ENCODE results near the gene DUSP1. TPM values are rescaled to one million over a fixed set of nuclear protein-coding genes. Genes with fewer than 3 reads are reported as not detected.
A peak's percentile ranks its signal among the peaks of the same experiment; 100 is the strongest.

DUSP1 gene
- total and polyA plus RNA-seq, 4 experiments from 2014 or later, result 18.0 to 879 (median 158) TPM

DNA sequence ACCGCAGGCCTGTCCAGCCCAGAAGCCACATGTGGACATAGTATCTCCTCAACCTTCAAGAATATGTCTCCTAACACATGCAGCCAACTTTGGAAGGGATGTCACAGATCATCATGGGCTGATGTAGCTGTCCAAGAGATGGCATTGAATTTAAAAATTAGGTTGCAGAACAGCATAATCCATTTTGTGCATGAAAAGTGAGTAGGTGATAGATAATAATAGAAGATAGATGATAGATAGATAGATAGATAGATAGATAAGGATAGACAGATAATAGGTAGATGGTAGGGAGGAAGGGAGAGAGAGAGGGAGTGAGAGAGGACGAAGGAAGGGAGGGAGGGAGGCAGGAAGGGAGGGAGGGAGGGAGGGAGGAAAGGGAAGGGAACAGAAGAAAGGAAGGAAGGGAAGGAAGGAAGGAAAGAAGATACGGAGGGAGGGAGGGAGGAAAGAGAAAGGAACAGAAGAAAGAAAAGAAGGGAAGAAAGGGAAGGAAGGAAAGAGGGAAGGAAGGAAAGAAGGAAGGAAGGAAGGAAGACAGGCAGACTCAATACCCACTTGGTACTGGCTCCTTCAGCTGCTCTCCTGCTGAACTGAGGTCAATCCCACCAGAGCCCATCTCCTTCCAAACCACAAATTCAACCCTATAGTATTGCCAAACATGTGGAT, 34.2 kb upstream of the DUSP1 start:
- ChIA-PET POLR2A (ENCODE audit: partially characterized antibody) (interaction anchor here (4.3 kb wide), 1 partner anchor 34 kb away, joined by 26 read pairs; the partner anchor contains the start of gene DUSP1), CTCF (ENCODE audit: partially characterized antibody) (interaction anchor here (1.0 to 1.4 kb wide), 3 partner anchors 33 to 128 kb away, joined by 3 to 4 read pairs (median 3); partner anchors contain the start of gene DUSP1)
- no peak for DNase-seq
- Mint-ChIP-seq H3K36me3 (no peaks in the 10 kb centered on the region), H3K9me3 (peaks cover 0 to 2% (median 0%) of the 10 kb centered on the region in 8 donors), H3K27ac (peak overlapping the region in 6 of 7 donors; percentile 36 to 82 (median 60)), H3K4me1 (peaks cover 9 to 16% (median 14%) of the 10 kb centered on the region in 4 donors), H3K27me3 (peaks cover 0 to 1% of the 10 kb centered on the region in 2 donors), H3K4me3 (peak overlapping the region in 1 of 8 donors; percentile 5)
- Histone ChIP-seq H3K27ac (ENCODE audit: low read depth, low read length) (no peak overlapping the region), H3K27me3 (ENCODE audit: insufficient read depth, low read length) (no peaks in the 10 kb centered on the region), H3K36me3 (ENCODE audit: insufficient read depth, low read length) (no peaks in the 10 kb centered on the region), H3K4me1 (ENCODE audit: insufficient read depth, low read length) (peaks cover 11% of the 10 kb centered on the region), H3K4me3 (ENCODE audit: low read length in 2 of 2) (no peak overlapping the region), H3K9me3 (ENCODE audit: control insufficient read depth in 1 of 2, low read length in 2 of 2) (no peaks in the 10 kb centered on the region)
- intact Hi-C loops (cut with micrococcal nuclease), result no loop called here

- no peak overlapping the region for H3K4me3 Mint-ChIP-seq
Measured at GRCh38 chr5:172802567-172803176, 31.7 kb upstream of the DUSP1 start.

GRCh38 chr5:172802112-172802511, 31.1 kb upstream of the DUSP1 start:
- Histone ChIP-seq H3K36me3 (ENCODE audit: insufficient read depth, low read length) (no peaks in the 10 kb centered on the region), H3K27ac (ENCODE audit: low read depth, low read length) (no peak overlapping the region), H3K27me3 (ENCODE audit: insufficient read depth, low read length) (no peaks in the 10 kb centered on the region), H3K4me1 (ENCODE audit: insufficient read depth, low read length) (peaks cover 4% of the 10 kb centered on the region), H3K9me3 (ENCODE audit: control insufficient read depth in 1 of 2, low read length in 2 of 2) (no peaks in the 10 kb centered on the region), H3K4me3 (ENCODE audit: low read length in 2 of 2) (no peak overlapping the region)
- no peaks in the 10 kb centered on the region for H3K9me3 Mint-ChIP-seq
- ChIA-PET CTCF (ENCODE audit: partially characterized antibody) (interaction anchor here (2.1 kb wide), 1 partner anchor 29 kb away, joined by 8 read pairs; no protein-coding TSS in a partner anchor), POLR2A (ENCODE audit: partially characterized antibody) (no interaction called here)
- intact Hi-C loops (cut with micrococcal nuclease), result no loop called here
- H3K4me1 Mint-ChIP-seq, result peaks cover 5 to 9% (median 7%) of the 10 kb centered on the region in 4 donors
- peak overlapping the region in 3 of 7 donors; percentile 20 to 44 (median 26) for H3K27ac Mint-ChIP-seq
- DNase-seq, result no peak
- H3K4me3 Mint-ChIP-seq, result no peak overlapping the region
- H3K36me3 Mint-ChIP-seq, result no peaks in the 10 kb centered on the region
- H3K27me3 Mint-ChIP-seq, result no peaks in the 10 kb centered on the region

More at GRCh38 chr5:172802567-172803176, 31.7 kb upstream of the DUSP1 start:
- peak overlapping the region in 3 of 7 donors; percentile 41 to 75 (median 44) for H3K27ac Mint-ChIP-seq
- intact Hi-C loops (cut with micrococcal nuclease), result no loop called here
- Histone ChIP-seq H3K4me3 (ENCODE audit: low read length in 2 of 2) (no peak overlapping the region), H3K4me1 (ENCODE audit: insufficient read depth, low read length) (peaks cover 9% of the 10 kb centered on the region), H3K9me3 (ENCODE audit: control insufficient read depth in 1 of 2, low read length in 2 of 2) (no peaks in the 10 kb centered on the region), H3K36me3 (ENCODE audit: insufficient read depth, low read length) (no peaks in the 10 kb centered on the region), H3K27me3 (ENCODE audit: insufficient read depth, low read length) (no peaks in the 10 kb centered on the region), H3K27ac (ENCODE audit: low read depth, low read length) (no peak overlapping the region)
- CTCF ChIA-PET (ENCODE audit: partially characterized antibody), result interaction anchor here (2.1 kb wide), 1 partner anchor 30 kb away, joined by 8 read pairs; no protein-coding TSS in a partner anchor
- POLR2A ChIA-PET (ENCODE audit: partially characterized antibody), result interaction anchor here (0.5 to 4.3 kb wide), 2 partner anchors 29 to 31 kb away, joined by 4 to 26 read pairs; partner anchors contain the start of gene DUSP1
- H3K27me3 Mint-ChIP-seq, result no peaks in the 10 kb centered on the region
- no peak for DNase-seq
- no peaks in the 10 kb centered on the region for H3K36me3 Mint-ChIP-seq
- no peaks in the 10 kb centered on the region for H3K9me3 Mint-ChIP-seq
- peaks cover 11 to 14% (median 11%) of the 10 kb centered on the region in 4 donors for H3K4me1 Mint-ChIP-seq

- Mint-ChIP-seq H3K4me1 (peaks cover 0 to 5% (median 3%) of the 10 kb centered on the region in 4 donors), H3K27ac (peak overlapping the region in 1 of 7 donors; percentile 59), H3K27me3 (no peaks in the 10 kb centered on the region), H3K9me3 (no peaks in the 10 kb centered on the region), H3K4me3 (no peak overlapping the region), H3K36me3 (no peaks in the 10 kb centered on the region)
- Histone ChIP-seq H3K27ac (ENCODE audit: low read depth, low read length) (no peak overlapping the region), H3K27me3 (ENCODE audit: insufficient read depth, low read length) (no peaks in the 10 kb centered on the region), H3K36me3 (ENCODE audit: insufficient read depth, low read length) (no peaks in the 10 kb centered on the region), H3K4me1 (ENCODE audit: insufficient read depth, low read length) (no peaks in the 10 kb centered on the region), H3K4me3 (ENCODE audit: low read length in 2 of 2) (no peak overlapping the region), H3K9me3 (ENCODE audit: control insufficient read depth in 1 of 2, low read length in 2 of 2) (no peaks in the 10 kb centered on the region)
- intact Hi-C loops (cut with micrococcal nuclease), result no loop called here
- DNase-seq, result no peak
- ChIA-PET POLR2A (ENCODE audit: partially characterized antibody) (no interaction called here), CTCF (ENCODE audit: partially characterized antibody) (interaction anchor here (1.1 to 1.4 kb wide), 3 partner anchors 13 to 86 kb away, joined by 3 read pairs; no protein-coding TSS in a partner anchor)
Measured at GRCh38 chr5:172801179-172801671, 30.2 kb upstream of the DUSP1 start.

- Histone ChIP-seq H3K4me1 (ENCODE audit: insufficient read depth, low read length) (no peaks in the 10 kb centered on the region), H3K27me3 (ENCODE audit: insufficient read depth, low read length) (no peaks in the 10 kb centered on the region), H3K36me3 (ENCODE audit: insufficient read depth, low read length) (no peaks in the 10 kb centered on the region), H3K27ac (ENCODE audit: low read depth, low read length) (no peak overlapping the region), H3K4me3 (ENCODE audit: low read length in 2 of 2) (no peak overlapping the region), H3K9me3 (ENCODE audit: control insufficient read depth in 1 of 2, low read length in 2 of 2) (no peaks in the 10 kb centered on the region)
- Mint-ChIP-seq H3K36me3 (no peaks in the 10 kb centered on the region), H3K4me1 (peaks cover 0 to 5% (median 3%) of the 10 kb centered on the region in 4 donors), H3K9me3 (no peaks in the 10 kb centered on the region), H3K4me3 (no peak overlapping the region), H3K27me3 (no peaks in the 10 kb centered on the region), H3K27ac (no peak overlapping the region)
- DNase-seq, result no peak
- ChIA-PET POLR2A (ENCODE audit: partially characterized antibody) (interaction anchor here (0.8 to 0.9 kb wide), 2 partner anchors 22 to 29 kb away, joined by 3 read pairs; partner anchors contain the start of gene DUSP1), CTCF (ENCODE audit: partially characterized antibody) (interaction anchor here (1.1 to 1.4 kb wide), 4 partner anchors 12 to 85 kb away, joined by 3 to 4 read pairs (median 3); no protein-coding TSS in a partner anchor)
- intact Hi-C loops (cut with micrococcal nuclease), result no loop called here
Measured at GRCh38 chr5:172800088-172800551, 29.1 kb upstream of the DUSP1 start.

DNA sequence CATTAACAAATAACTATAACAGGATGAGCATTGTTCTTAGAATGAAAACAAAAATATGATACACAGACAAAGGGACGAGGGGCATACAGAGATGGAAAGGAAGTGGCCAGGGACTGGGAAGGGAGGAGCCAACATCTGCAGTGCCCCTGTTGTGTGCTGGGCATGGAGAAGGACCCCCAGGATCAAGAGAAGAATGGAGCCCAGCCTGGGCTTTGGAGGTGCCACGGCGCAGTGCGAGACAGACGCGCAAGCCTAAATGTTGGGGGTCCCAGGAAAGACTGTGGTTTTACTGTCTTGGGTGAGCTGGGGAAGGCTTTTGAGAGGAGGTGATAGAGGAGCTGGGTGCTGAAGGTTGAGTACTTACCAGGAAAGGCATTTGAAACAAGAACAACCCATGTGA, 28.4 kb upstream of the DUSP1 start:
- Histone ChIP-seq H3K36me3 (ENCODE audit: insufficient read depth, low read length) (no peaks in the 10 kb centered on the region), H3K4me1 (ENCODE audit: insufficient read depth, low read length) (no peaks in the 10 kb centered on the region), H3K27me3 (ENCODE audit: insufficient read depth, low read length) (no peaks in the 10 kb centered on the region), H3K9me3 (ENCODE audit: control insufficient read depth in 1 of 2, low read length in 2 of 2) (no peaks in the 10 kb centered on the region), H3K4me3 (ENCODE audit: low read length in 2 of 2) (no peak overlapping the region), H3K27ac (ENCODE audit: low read depth, low read length) (no peak overlapping the region)
- Mint-ChIP-seq H3K27ac (peak overlapping the region in 3 of 7 donors; percentile 4 to 48 (median 36)), H3K9me3 (no peaks in the 10 kb centered on the region), H3K36me3 (no peaks in the 10 kb centered on the region), H3K4me3 (no peak overlapping the region), H3K27me3 (no peaks in the 10 kb centered on the region), H3K4me1 (peaks cover 0 to 5% (median 3%) of the 10 kb centered on the region in 4 donors)
- ChIA-PET POLR2A (ENCODE audit: partially characterized antibody) (no interaction called here), CTCF (ENCODE audit: partially characterized antibody) (no interaction called here)
- DNase-seq, result no peak
- intact Hi-C loops (cut with micrococcal nuclease), result no loop called here
